C4-2B (cell line): Measurements from ENCODE around the gene C10orf95.
A peak's percentile ranks its signal among the peaks of the same experiment; 100 is the strongest.
"Not testable (repeated sequence)": the region's sequence is repeated elsewhere in the genome, so short reads cannot be mapped to it uniquely, and the experiment has no call there.

Experiments used
- H3K27ac ChIP-seq: fragments of 450-650 bp; 2 replicates; pipeline ENCODE4 v1.5.1; 2017
- ZFX ChIP-seq: fragments of 450-650 bp; IDR thresholded peaks from 2 replicates; pipeline ENCODE4 v1.6.1; 2017
- TF ChIP-seq, protein P1 (sequence below): fragments of 450-650 bp; conservative IDR thresholded peaks from 2 replicates; pipeline ENCODE4 v1.5.1; 2017; ENCODE audit warnings: mild to moderate bottlenecking

The C10orf95 gene

DNA sequence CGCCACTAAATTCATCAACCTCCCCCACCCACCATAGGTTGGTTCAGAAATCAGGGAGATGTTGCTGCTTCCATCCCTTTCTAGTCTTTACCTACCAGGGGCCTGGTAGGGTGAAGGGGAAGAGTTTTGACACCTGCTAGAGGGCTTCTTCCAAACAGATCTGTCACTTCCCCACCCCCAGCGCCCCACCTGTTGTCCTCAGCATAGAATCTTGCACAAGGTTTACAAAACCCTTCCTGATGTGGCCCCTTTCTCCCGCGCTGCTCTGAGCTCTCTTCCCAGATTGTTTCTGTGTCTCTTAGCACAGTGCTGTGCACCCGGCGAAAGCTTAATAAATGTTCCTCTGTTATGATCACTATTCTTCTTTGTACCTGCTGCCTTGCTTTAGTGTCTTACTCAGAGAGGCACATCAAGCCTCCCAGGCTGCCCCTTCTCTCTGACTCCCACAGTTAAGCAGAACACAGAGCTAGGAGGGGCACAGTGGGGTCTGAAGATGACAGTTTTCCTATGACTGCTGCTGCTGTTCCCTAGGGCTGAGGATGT lies 11.2 kb upstream of the C10orf95 start:
- H3K27ac ChIP-seq = no peak overlapping the region
- TF ChIP-seq, protein P1, sequence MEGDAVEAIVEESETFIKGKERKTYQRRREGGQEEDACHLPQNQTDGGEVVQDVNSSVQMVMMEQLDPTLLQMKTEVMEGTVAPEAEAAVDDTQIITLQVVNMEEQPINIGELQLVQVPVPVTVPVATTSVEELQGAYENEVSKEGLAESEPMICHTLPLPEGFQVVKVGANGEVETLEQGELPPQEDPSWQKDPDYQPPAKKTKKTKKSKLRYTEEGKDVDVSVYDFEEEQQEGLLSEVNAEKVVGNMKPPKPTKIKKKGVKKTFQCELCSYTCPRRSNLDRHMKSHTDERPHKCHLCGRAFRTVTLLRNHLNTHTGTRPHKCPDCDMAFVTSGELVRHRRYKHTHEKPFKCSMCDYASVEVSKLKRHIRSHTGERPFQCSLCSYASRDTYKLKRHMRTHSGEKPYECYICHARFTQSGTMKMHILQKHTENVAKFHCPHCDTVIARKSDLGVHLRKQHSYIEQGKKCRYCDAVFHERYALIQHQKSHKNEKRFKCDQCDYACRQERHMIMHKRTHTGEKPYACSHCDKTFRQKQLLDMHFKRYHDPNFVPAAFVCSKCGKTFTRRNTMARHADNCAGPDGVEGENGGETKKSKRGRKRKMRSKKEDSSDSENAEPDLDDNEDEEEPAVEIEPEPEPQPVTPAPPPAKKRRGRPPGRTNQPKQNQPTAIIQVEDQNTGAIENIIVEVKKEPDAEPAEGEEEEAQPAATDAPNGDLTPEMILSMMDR = no peak

DNA sequence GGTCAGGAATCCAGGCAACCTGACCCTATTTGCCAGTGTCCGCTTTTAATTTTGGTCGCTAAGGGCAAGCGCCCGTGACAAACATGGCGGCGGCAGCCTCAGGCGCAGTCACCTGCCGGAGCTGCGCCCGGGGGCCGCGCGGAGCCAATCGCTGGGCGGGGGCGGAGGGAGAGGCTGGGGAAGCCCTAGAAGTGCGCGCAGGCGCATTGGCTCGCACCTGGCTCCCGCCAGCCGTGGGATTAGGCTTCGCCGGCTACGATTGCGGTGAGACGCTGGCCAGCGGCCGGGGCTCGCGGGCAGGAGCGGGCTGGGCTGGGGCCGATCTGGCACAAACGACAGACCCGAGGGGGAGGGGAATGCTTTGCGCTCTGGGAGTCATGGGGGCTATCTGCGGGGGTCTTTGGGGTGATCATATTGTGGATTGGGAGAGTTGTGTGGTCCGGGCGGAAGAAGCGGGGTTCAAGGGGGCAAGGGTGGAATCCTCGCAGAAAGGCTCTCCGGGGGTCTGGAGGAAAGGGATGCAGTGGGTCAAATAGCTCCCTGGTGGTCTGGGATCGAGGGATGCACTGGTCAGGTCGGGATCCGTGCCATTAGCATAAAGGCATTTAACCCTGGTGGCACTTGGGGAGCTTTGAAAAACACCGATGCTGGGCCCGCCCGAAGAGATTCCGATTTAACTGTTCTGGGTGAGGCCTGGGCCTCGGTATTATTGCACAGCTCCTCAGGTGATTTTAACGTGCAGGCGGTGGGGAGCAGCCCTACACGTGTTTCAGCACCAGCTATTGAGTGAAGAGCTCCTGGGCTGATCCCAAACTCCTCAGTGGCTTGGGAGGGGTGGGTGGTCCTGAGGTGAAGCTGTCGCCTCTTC lies 10.1 kb upstream of the C10orf95 start:
- no peak for TF ChIP-seq ZFX
- peak overlapping the region; percentile 40 for H3K27ac ChIP-seq

DNA sequence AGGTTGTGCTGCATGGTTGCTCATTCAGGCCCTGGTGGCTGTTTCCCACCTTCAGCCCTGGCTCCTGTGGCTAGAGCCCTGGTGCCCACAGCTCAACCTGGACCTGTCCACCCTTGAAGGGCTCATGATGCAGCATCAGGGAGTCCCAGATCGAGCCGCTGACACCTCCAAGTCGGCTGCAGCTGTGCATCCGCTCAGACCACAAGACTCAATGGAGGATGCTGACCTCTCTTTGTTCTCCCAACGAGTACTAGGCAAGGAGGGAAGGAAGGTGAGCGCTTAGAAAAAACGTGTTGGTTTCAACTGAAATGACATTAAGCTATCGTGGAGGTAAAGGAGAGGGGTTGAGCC lies 9.5 kb upstream of the C10orf95 start:
- peak overlapping the region; percentile 40; the same call in 1 of the 2 replicates for H3K27ac ChIP-seq
- TF ChIP-seq, protein P1 = no peak
- no peak for TF ChIP-seq ZFX

DNA sequence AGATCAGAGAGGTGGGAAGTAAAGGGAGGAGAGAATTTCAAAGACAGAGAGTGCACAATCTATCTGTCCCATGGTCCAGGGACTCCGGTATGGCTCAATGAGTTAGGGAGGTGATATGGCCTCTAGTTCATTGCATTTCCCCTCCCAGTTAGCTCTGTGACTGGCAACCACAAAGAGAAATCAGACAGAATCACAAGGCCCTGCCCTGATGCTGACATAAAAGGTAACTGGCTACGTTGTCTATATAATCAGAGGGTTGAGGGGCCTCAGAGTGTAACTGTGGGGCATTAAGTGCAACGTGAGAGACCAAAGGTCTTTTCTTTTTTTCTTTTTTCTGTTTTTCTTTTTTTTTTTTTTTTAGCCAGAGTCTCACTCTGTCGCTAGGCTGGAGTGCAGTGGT lies 7.3 kb upstream of the C10orf95 start:
- no peak overlapping the region for H3K27ac ChIP-seq
- TF ChIP-seq ZFX = no peak
- TF ChIP-seq, protein P1 = no peak

DNA sequence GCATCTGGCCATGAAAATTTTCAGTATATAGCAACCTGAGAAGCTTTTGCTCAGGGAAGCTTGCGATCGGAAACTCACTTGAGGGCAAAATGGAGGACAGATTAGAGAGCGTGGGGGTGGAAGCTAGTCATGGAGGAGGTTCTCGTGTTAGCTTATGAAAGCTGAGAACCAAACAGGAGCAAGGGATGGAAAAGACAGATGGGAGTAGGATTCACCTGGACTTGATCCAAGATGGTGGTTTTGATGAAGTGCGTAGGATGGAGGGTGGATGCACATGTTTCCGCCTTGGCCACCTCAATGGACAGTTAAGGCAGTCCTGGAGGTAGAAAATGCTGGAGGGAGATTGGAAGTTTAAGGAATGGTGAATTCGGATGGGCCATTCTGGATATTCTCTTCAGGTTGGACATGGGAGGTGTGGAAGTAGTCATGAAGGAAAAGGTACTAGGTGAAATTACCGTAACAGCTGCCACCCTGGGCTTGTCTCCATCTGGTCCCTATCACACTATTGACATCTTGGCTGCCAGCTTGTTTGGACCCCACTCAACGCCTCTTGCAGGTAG lies 6.3 kb upstream of the C10orf95 start:
- no peak overlapping the region for H3K27ac ChIP-seq

DNA sequence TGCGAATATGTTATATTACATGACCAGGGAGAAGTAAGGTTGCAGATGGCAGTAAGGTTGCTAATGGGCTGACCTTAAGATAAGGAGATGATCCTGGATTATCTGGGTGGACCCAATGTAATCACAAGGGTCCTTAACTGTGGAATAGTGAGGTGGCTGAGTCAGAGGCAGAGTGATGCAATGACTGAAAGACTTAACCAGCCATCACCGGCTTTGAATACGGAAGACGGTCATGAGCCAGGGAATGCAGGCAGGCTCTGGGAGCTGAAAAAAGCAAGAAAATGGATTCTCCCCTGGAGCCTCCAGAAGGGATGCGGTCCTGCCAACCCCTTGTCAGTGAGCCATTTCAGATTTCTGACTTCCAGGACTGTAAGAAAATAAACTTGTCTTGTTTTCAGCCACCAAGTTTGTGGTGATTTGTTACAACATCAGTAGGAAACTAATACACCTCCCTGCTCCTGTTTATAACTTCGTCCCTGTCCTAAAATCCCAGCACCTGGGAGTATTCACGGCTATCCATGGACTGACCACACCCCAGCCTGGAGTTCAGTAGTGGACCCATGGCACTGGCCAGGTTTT lies 4.6 kb upstream of the C10orf95 start:
- no peak for TF ChIP-seq ZFX
- TF ChIP-seq, protein P1 = no peak
- no peak overlapping the region for H3K27ac ChIP-seq

More for the DNA sequence above, 6.3 kb upstream of the C10orf95 start:
- TF ChIP-seq ZFX = no peak
- TF ChIP-seq, protein P1 = no peak

DNA sequence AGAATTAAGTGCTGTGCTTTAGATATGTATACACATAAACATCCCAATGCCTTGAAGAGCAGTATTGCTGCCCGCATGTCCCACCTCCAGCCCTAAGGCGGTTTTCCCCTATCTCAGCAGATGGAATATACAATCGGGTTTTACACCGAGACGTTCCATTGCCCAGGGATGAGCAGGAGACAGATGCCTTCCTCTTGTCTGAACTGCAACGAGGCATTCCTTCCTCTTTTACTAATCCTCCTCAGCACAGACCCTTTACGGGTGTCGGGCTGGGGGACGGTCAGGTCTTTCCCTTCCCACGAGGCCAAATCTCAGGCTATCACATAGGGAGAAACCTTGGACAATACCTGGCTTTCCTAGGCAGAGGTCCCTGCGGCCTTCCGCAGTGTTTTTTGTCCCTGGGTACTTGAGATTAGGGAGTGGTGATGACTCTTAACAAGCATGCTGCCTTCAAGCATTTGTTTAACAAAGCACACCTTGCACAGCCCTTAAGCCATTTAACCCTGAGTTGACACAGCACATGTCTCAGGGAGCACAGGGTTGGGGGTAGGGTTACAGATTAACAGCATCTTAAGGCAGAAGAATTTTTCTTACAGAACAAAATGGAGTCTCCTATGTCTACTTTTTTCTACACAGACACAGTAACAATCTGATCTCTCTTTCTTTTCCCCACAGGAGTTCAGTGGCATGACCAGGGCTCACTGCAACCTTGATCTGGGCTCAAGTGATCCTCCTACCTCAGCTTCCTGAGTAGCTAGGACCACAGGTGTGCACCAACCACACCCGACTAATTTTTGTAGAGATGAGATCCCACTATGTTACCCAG lies 3.5 kb upstream of the C10orf95 start:
- not testable (repeated sequence) for H3K27ac ChIP-seq

DNA sequence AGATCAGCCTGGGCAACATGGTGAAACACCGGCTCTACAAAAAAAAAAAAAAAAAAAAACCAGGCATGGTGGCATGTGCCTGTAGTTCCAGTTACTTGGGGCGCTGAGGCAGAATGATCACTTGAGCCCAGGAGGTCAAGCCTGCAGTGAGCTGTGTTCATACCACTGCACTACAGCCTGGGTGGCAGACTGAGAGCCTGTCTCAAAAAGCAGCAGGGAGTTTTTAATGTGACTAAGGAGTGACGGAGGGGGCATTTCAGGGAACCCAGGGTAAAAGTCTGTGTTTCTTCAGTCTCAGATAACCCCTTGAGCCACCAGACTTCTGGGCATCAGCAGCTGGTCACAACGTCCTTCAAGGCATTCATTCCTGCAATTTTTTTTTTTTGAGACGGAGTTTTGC lies 2.2 kb upstream of the C10orf95 start:
- no peak overlapping the region for H3K27ac ChIP-seq
- no peak for TF ChIP-seq ZFX
- TF ChIP-seq, protein P1 = no peak
